ENCODE data around the gene PRPF8.

Gene PRPF8

DNA sequence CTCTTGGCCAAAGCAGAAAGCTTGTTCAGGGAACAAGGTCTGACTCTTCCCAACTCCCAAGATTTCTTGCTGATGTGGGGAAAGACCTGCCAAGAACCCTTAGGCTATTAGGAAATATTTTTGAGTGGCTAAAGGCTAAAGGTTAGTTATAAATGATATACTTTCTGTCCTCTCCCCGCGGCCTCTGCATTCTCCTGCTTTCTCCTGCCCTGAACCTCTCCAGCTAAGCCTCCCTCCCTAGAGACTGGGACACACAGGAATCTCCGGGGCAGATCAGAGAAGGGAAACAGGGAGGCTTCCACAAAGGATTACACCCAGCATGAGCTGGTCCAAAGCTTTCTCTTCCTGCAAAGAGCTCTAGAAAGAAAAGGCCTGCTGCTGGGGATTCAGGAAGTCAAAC, 58.3 kb downstream of the PRPF8 start:
- no peak for DNase-seq (ENCODE audit: low spot score)

DNA sequence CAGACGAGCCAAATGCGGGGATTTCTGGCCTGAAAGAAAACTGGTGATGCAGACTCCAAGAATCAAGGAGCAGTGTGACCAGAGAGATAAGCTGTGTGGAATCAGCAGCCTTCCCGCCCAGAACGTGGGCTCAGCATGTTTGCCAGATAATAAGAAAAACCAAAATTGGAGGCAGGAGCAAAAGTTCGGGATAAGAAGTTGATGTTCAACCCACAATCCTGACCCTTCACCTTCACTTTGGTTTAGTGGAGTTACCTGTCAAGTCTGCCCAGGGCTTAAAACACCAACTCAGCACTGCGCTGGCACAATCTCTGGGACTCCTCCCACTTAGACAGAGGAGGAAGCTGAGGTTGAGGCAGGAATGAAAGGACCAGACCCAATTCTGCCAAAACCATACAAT, 59.1 kb downstream of the PRPF8 start:
- DNase-seq (ENCODE audit: low spot score): no peak

DNA sequence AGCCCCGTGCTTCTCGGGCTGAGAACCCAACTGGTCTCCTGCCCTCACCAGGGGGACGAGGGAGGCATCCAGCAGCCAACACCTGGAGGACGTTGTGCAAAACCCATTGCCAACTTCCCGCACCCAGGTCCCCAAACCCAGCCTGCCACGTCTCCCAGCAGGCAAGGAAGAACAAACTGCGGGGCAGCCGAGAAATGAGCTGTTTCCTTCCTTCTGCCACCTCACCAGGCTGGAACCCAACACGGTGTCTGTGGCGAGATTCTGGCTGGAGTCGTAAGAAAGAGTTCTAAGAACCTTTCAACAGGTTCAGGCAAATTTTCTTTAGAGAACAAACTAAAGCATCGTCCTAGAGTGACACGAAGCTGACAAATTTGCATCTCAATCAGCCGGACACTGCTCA, 59.6 kb downstream of the PRPF8 start:
- no peak for DNase-seq (ENCODE audit: low spot score)

DNA sequence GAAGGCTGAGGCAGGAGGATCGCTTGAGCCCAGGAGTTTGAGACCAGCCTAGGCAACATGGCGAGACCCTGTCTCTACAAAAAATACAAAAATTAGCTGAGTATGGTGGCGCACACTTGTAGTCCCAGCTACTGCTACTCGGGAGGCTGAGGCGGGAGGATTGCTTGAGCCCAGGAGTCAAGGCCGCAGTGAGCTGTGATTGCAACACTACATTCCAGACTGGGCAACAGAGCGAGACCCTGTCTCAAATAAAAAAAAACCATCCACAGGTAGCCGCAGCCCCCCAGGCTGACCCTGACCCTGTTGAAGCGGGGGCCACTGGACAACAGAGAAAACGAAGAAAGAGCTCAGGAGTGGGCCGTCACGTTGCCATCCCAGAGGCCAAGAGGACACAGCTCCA, 60.0 kb downstream of the PRPF8 start:
- DNase-seq (ENCODE audit: low spot score): no peak

DNA sequence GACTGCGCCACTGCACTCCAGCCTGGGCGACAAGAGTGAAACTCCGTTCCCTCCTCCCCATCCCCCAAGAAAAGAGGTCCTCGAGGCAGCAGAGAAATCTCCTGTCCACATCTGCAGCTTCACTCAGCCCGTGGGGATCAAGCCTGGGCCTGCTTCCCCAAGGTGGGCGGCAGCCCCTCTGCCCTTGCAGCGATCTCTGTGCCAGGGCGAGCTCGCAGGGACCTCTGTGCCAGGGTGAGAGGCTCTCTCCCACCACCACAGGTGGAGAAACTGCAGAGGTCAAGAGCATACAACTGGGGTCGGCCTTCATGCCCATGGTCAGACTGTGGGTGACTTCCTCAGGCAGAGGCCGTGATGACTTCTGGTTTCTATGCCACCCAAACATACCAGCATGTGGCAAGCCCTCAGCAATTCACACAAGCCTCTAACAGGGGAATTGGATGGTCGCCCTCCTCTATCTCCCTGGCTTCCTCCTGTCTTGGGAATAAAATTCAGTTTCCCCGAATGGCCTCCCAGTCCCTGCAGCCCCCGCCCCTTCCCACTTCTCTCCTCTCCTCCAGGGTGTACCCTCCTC, 61.5 kb downstream of the PRPF8 start:
- DNase-seq (ENCODE audit: low spot score): no peak

DNA sequence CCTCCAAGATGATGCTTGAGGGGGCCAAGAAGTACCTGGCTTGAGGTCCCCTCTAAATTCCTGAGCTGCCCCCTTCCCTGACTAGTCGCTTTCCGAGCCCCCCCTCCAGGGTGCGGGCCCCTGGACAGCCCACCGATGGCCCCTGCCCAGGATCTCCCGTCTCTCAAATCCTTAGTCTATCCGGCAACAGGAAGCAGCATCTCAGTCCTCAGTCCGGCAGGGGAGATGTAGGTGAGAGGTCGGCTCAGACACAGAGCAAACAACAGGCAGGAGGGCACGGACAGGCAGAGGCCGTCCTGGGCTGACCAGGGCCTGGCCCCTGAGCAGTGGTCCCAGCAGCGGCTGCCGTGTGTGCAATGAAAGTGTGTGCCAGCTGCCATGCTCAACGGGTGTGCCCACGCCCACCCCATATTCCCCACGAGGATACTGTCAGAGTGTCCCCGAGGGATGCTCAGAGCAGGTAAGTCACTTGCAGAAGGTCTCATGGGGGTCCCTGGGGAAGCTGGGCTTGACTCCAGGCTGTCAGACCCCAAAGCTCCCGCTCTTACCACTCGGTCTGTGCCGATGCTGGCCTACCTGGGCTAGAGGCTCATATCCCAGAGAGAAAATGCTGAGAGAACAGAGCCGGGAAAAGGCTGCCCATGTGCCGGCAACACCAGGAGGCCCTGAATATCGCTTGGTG, 63.3 kb downstream of the PRPF8 start:
- DNase-seq (ENCODE audit: low spot score): no peak

DNA sequence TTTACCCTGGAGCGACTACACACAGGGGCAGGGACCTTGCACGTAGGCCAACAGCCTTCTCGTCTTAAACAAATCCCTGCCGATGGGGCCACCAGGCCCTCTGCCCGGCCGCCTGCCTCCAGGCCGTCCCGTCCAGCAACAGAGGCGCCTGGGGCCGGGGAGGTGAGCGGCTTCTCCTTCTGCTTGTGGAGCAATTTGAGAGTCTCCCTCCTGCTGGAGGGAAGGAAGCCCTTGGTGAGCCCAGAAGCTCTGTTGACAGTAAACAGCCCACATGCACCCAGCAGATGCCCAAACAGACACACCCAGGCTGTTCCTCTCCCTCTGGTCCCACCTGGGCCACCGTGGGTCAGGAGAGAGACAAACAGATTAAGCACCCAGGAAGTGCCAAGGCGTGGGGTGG, 64.2 kb downstream of the PRPF8 start:
- no peak for DNase-seq (ENCODE audit: low spot score)

DNA sequence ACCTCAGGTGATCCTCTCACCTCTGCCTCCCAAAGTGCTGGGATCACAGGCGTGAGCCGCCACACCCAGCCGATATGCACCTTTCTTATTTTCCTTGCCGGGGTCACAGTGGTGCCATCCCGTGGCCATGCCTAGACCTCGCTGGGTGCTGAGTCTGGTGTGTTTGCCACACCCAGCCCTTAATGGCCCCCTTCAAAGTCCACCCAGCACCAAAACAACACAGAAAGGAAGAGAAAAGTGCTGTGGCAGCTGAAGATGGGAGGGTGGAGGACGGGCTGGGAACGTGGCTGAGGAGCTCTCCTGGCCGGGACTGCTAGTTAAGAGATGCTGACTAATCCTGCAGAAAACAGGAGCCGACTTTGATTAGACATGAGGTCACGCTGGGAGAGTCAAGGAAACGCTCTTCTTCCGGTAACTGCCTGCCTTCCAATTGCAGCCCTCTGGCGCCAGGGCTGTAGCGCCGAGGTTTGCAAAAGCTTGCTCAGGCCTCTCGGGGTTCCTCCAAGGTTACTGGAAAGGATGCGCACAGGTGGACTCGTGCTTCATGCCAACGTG, 67.0 kb downstream of the PRPF8 start:
- no peak for DNase-seq (ENCODE audit: low spot score)

DNA sequence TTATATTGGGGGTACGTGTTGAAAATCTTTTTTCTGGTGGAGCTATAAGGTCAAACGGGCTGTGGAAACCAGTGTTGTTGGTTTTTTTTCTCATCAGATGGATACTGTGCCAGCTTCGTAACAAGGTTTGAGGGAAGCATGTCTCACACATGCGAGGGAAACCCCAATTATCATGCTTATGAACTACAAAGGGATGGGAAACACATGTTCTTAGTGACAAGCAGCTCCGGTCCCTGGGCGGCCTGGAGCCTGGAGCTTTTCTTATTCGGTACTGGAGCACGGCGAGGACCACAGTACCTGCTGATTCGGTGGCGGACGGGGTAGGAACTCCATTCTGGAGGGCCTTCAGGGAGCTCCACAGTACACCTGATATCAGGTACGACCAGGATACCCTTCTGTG, 68.6 kb downstream of the PRPF8 start:
- no peak for DNase-seq (ENCODE audit: low spot score)

DNA sequence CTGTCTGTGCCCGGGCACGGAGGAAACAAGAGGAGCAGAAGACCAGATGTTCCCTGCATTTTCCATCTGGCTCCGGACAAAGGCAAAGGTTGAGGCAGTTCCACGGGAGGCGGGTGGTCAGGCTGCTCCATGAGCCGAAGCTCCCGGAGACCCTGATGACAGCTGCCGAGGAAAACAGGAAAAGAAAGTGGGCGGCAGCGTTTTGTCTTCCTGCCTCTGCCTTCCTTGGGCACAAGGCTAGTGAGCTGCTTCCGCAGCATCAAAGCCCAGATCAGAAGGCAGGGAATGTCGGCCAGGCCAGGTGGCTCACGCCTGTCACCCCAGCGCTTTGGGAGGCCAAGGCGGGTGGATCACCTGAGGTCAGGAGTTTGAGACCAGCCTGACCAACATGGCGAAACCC, 72.3 kb downstream of the PRPF8 start:
- DNase-seq (ENCODE audit: low spot score): no peak

DNA sequence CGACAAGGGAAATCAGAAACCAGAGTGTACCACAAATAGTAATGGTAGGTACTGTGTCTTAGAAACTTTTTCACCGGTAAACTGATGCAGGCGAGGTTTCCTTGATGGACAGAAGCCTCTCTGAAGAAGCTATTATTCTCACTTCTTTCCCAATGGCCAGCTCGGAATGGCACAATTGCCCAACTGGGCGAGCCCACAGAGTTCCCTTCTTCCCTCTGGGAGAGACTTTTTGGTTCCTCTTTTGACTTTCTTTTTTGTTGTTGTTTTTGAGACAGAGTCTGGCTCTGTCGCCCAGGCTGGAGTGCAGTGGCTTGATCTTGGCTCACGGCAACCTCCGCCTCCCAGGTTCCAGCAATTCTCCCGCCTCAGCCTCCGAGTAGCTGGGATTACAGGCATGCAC, 73.0 kb downstream of the PRPF8 start:
- no peak for DNase-seq (ENCODE audit: low spot score)

DNA sequence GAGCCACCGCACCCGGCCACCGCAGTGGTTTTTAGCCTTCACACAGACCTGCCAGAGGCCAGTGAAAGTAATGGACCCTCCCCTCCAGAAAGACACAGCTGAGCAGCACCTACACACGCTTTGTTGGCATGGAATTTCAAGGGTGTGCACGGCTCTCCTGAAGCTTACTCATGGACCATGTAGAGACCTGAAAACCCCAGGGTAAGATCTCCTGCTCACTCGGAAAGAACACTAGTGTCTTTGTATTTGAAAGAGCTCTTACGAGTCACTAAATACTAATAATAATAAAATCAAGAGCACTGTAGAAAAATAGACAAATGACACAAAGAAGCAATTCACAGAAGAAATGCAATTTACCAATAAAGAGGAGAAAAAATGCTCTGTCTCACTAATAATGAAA, 76.0 kb downstream of the PRPF8 start:
- DNase-seq (ENCODE audit: low spot score): no peak

DNA sequence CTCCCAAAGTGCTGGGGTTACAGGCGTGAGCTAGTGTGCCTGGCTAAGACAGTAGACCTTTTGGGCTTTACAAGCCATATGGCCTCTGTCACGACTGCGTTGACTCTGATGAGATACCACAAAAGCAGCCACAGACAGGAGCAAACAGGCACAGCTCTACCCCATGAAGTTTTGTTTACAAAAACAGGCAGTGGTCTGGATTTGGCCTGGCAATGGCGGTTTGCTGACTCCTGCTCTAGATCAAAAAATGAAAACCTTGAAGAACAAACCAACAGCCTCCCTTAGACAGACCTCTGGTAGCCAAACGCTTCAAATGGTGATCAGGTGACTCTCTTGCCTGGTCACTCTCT, 76.7 kb downstream of the PRPF8 start:
- DNase-seq (ENCODE audit: low spot score): no peak

DNA sequence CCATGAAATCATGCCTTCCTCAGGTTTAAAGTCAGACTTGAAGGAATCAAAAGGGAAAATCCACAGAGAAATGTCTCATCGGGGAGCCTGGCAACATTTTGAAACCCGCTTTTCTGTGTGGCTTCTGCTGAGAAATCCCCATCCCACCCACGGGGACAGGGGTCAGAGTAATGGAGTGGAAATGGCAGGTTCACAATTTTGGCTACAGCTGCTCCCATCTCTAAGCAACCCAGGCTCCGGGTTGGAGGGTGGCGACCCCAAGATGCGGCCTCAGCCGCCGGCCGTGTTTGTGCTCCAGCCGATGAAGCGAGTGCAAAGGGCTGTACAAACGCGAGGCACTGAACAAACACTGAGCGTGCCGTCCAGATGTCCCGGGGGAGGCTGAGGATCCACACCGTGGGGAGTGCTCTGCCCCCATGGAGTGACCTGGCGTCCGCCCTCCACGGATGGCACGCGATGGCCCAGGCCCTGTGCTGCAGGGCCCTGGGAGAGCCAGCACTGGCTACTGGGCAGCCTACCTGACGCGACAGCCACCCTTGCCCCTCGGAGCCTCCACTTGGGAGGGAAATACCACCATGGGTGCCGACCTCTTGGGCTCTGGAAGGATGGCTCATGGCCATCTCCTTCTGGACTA, 78.2 kb downstream of the PRPF8 start:
- no peak for DNase-seq (ENCODE audit: low spot score)

DNA sequence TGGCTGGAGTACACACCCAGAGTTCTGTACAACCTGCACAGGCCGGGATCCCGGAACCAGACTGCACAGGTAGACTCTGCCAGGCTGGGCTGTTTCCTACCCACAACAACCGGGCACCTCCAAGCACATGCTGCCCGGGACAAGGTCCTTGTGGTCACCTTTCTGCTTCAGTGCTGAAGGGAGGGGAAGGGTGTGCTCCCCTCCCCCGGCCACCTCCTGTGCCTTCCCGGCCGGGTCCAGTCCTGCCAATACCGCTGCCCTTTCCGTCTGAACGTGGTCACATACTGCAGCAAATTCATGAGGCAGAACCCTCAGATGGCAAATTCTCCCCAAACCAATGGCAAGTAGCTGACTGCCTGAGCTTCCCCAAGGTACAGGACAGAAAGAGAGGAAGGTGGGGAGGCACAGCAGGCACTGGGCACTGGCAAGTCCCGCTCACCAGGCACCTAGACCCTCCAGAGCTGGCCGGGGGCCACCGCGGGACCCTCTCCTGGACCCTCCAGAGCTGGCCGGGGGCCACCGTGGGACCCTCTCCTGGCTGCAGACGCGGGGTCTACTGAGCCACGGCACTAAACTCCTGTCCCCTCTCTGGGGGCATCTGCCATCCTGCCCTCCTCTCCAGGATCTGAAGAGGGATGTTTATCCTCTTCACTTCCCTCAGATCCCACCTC, 78.9 kb downstream of the PRPF8 start:
- DNase-seq (ENCODE audit: low spot score): no peak

DNA sequence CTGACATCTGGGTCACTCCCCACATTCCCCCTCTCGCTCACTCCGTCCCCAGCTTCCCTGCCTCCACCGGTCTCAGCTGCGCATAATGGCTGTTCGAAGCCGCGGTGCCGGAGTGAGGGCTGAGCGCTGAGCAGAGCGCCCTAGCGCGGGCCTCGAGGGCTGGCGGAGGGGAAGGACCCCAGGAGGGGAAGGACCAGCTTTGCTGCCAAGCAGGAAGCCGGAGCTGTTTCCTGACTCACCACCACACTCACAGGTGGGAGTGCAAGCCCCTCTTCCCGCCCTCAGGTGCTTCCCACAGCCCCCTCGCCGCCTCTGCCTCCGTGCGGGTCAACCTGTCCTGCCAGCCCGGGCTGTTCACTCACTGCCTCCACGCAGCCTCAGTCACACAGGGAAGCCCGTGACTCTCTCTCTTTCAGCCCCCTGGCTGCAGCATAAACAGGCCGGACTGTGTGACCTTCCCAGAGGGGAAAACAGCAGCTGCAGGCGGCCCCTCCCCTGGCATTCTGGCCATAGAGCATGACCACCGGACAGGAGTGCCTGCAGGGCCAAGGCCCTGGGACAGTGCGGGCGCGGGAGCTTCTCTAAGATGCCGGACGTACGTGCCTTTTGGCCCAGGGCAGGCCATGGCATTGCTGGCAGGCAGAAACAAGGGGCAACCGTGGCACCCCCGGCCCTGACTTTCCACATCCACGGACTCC, 79.7 kb downstream of the PRPF8 start:
- no peak for DNase-seq (ENCODE audit: low spot score)

DNA sequence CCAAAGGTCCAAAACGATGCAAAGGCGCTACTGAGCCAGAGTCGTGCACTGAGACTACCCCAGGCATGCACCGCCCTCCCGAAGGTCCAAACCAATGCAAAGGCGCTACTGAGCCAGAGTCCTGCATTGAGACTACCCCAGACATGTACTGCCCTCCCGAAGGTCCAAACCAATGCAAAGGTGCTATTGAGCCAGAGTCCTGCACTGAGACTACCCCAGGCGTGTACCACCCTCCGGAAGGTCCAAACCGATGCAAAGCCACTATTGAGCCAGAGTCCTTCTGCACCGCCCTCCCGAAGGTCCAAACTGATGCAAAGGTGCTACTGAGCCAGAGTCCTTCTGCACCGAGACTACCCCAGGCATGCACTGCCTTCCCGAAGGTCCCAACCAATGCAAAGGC, 83.1 kb downstream of the PRPF8 start:
- no peak for DNase-seq (ENCODE audit: low spot score)
